H1 (cell line): ENCODE data around the gene MAPK13. TPM values are rescaled to one million over a fixed set of nuclear protein-coding genes. Genes with fewer than 3 reads are reported as not detected.

Source experiments
- CTCF ChIA-PET: fragments of 300-600 bp; sonication (Branson Sonifier 250); formaldehyde crosslinking; loops from one replicate; lab custom pipeline; 2021; ENCODE audit not compliant: partially characterized antibody; lab: Charles Lee
- POLR2A ChIA-PET: fragments of 300-600 bp; sonication (Branson Sonifier 250); formaldehyde crosslinking; loops from one replicate; lab custom pipeline; 2021; ENCODE audit warnings: inconsistent platforms; ENCODE audit not compliant: partially characterized antibody; lab: Charles Lee
- DNase-seq, 2 experiments: peaks; one replicate each; pipeline versions ENCODE4 v3.0.0 to v3.0.0-alpha.2; 2010 to 2022; ENCODE audit warnings: low spot score in 2 of 2, low read depth in 1 of 2, mixed read lengths in 1 of 2
- FAIRE-seq: peaks from 2 replicates; lab custom pipeline; 2011; peaks lifted over from hg19 to GRCh38; lab: Jason Lieb, UNC
- H2AFZ ChIP-seq: 2 replicates; pipeline ENCODE4 v1.8.1; 2012; ENCODE audit warnings: low read length, inconsistent platforms
- H2AK5ac ChIP-seq: 2 replicates; pipeline ENCODE4 v1.6.1; 2013; ENCODE audit warnings: low read depth, low read length
- H2BK120ac ChIP-seq: replicated peaks from 2 replicates; pipeline ENCODE3; 2013; ENCODE audit warnings: low read depth, low read length, inconsistent platforms
- H2BK12ac ChIP-seq: 2 replicates; pipeline ENCODE4 v1.6.1; 2013; ENCODE audit warnings: low read depth, low read length
- H2BK15ac ChIP-seq: 2 replicates; pipeline ENCODE4 v1.6.1; 2013; ENCODE audit warnings: low read length
- H2BK20ac ChIP-seq: 2 replicates; pipeline ENCODE4 v1.6.1; 2013; ENCODE audit warnings: low read length
- H2BK5ac ChIP-seq: 2 replicates; pipeline ENCODE4 v1.6.1; 2013; ENCODE audit warnings: low read depth, low read length
- H3K14ac ChIP-seq: 2 replicates; pipeline ENCODE4 v1.6.1; 2013; ENCODE audit warnings: inconsistent platforms; ENCODE audit not compliant: insufficient read length
- H3K18ac ChIP-seq: 2 replicates; pipeline ENCODE4 v1.6.1; 2013; ENCODE audit warnings: low read length; ENCODE audit errors: extremely low read depth
- H3K23ac ChIP-seq: 2 replicates; pipeline ENCODE4 v1.6.1; 2013; ENCODE audit warnings: inconsistent platforms; ENCODE audit not compliant: insufficient read length
- H3K23me2 ChIP-seq: 2 replicates; pipeline ENCODE4 v1.6.1; 2013; ENCODE audit warnings: low read depth, low read length
- H3K27ac ChIP-seq: 2 replicates; pipeline ENCODE4 v1.6.1; 2011; ENCODE audit warnings: low read depth, low read length, inconsistent platforms
- H3K27me3 ChIP-seq, 4 experiments: replicated peaks in 1 of 4; 1 replicate in 1 of 4; 2 replicates in 3 of 4; pipeline versions ENCODE4 v1.6.1 to v1.8.1; 2011 to 2013; ENCODE audit warnings: low read length in 3 of 4, mild to moderate bottlenecking in 3 of 4, inconsistent platforms in 2 of 4, mixed read lengths in 2 of 4, moderate library complexity in 1 of 4; ENCODE audit not compliant: control insufficient read depth in 3 of 4, insufficient read depth in 3 of 4; ENCODE audit errors: extremely low read depth in 1 of 4
- H3K36me3 ChIP-seq, 4 experiments: 2 replicates each; pipeline versions ENCODE4 v1.6.1 to v1.8.1; 2011 to 2013; ENCODE audit warnings: mild to moderate bottlenecking in 4 of 4, low read length in 3 of 4, moderate library complexity in 2 of 4, control low read depth in 1 of 4, inconsistent platforms in 1 of 4; ENCODE audit not compliant: insufficient read depth in 4 of 4, control insufficient read depth in 2 of 4
- H3K4ac ChIP-seq: replicated peaks from 2 replicates; pipeline ENCODE3; 2013; ENCODE audit warnings: low read length, low read depth, mixed read lengths, inconsistent platforms; ENCODE audit not compliant: insufficient read length
- H3K4me1 ChIP-seq, 4 experiments: replicated peaks in 1 of 4; 1 replicate in 1 of 4; 2 replicates in 3 of 4; pipeline versions ENCODE4 v1.6.1 to v1.8.1; 2011 to 2013; ENCODE audit warnings: low read length in 3 of 4, inconsistent platforms in 2 of 4, mixed read lengths in 1 of 4; ENCODE audit not compliant: insufficient read depth in 4 of 4, control insufficient read depth in 3 of 4
- H3K4me2 ChIP-seq, 2 experiments: 2 replicates each; pipeline versions ENCODE4 v1.6.1 to v1.8.1; 2011 to 2013; ENCODE audit warnings: low read depth in 2 of 2, low read length in 2 of 2, control low read depth in 1 of 2, inconsistent platforms in 1 of 2, mild to moderate bottlenecking in 1 of 2; ENCODE audit not compliant: insufficient read depth in 1 of 2
- H3K4me3 ChIP-seq, 4 experiments: fragments of 200-600, 300-600 bp in 1 of 4; sonication (generic), shearing (Covaris generic), sonication (Bioruptor Twin) in 1 of 4; 2 replicates each; pipeline versions ENCODE4 v1.5.1 to v1.8.1; 2011 to 2016; ENCODE audit warnings: low read length in 4 of 4, low read depth in 3 of 4, control low read depth in 2 of 4, inconsistent platforms in 2 of 4, mild to moderate bottlenecking in 2 of 4, mixed read lengths in 1 of 4, moderate library complexity in 1 of 4; ENCODE audit not compliant: insufficient read depth in 2 of 4; ENCODE audit errors: extremely low read depth in 1 of 4
- H3K56ac ChIP-seq: replicated peaks from 2 replicates; pipeline ENCODE3; 2013; ENCODE audit warnings: low read depth, mild to moderate bottlenecking, mixed read lengths, low read length, inconsistent platforms; ENCODE audit not compliant: insufficient read length
- H3K79me1 ChIP-seq: 2 replicates; pipeline ENCODE4 v1.6.1; 2013; ENCODE audit warnings: low read depth, low read length, control low read depth
- H3K79me2 ChIP-seq, 2 experiments: 2 replicates each; pipeline versions ENCODE4 v1.6.1 to v1.8.1; 2012 to 2013; ENCODE audit warnings: low read length in 2 of 2, mild to moderate bottlenecking in 2 of 2, inconsistent platforms in 1 of 2; ENCODE audit not compliant: insufficient read depth in 2 of 2, control insufficient read depth in 1 of 2
- H3K9ac ChIP-seq, 4 experiments: replicated peaks in 1 of 4; 1 replicate in 1 of 4; 2 replicates in 3 of 4; pipeline versions ENCODE4 v1.6.1 to v1.8.1; 2011 to 2013; ENCODE audit warnings: low read depth in 3 of 4, low read length in 3 of 4, control low read depth in 2 of 4, mild to moderate bottlenecking in 2 of 4, moderate library complexity in 2 of 4, inconsistent platforms in 1 of 4; ENCODE audit errors: extremely low read depth in 1 of 4
- H3K9me3 ChIP-seq, 2 experiments: 2 replicates each; pipeline versions ENCODE4 v1.6.1 to v1.8.1; 2012 to 2013; ENCODE audit warnings: mild to moderate bottlenecking in 2 of 2, moderate library complexity in 2 of 2, control low read depth in 1 of 2, inconsistent platforms in 1 of 2, low read depth in 1 of 2, low read length in 1 of 2, mixed read lengths in 1 of 2; ENCODE audit not compliant: insufficient read depth in 2 of 2
- H4K20me1 ChIP-seq, 2 experiments: replicated peaks in 1 of 2; 2 replicates each; pipeline versions ENCODE3 to v1.8.1; 2011 to 2013; ENCODE audit warnings: inconsistent platforms in 2 of 2, low read length in 2 of 2, mild to moderate bottlenecking in 1 of 2; ENCODE audit not compliant: insufficient read depth in 2 of 2, control insufficient read depth in 1 of 2
- H4K5ac ChIP-seq: 2 replicates; pipeline ENCODE4 v1.6.1; 2013; ENCODE audit warnings: low read length, low read depth, mixed read lengths, inconsistent platforms; ENCODE audit not compliant: insufficient read length
- H4K8ac ChIP-seq: 2 replicates; pipeline ENCODE4 v1.8.0; 2013; ENCODE audit warnings: mild to moderate bottlenecking, moderate library complexity, low read length, inconsistent platforms; ENCODE audit not compliant: insufficient read depth; ENCODE audit errors: extremely low read depth
- H4K91ac ChIP-seq: replicated peaks from 2 replicates; pipeline ENCODE3; 2013; ENCODE audit warnings: low read length, mixed read lengths, inconsistent platforms; ENCODE audit not compliant: insufficient read length
- E2F6 ChIP-seq: IDR thresholded peaks from 2 replicates; pipeline ENCODE4 v1.6.1; 2012; ENCODE audit warnings: inconsistent platforms
- KDM4A ChIP-seq: IDR thresholded peaks from one replicate; pipeline ENCODE4 v1.7.1; 2012; ENCODE audit warnings: low read depth, mild to moderate bottlenecking, moderate library complexity, low read length, inconsistent platforms; ENCODE audit not compliant: severe bottlenecking
- WGBS, 2 experiments: shearing (Covaris generic) in 1 of 2; methylation state at CpG; one replicate each; pipeline versions ENCODE4 v1.1.6 to v1.1.7; 2013 to 2015; ENCODE audit warnings: low lambda C conversion rate in 2 of 2, mixed read lengths in 2 of 2, inconsistent platforms in 1 of 2, low coverage in 1 of 2, missing lambda C conversion rate in 1 of 2; ENCODE audit not compliant: insufficient replicate concordance in 2 of 2, insufficient coverage in 1 of 2, insufficient read length in 1 of 2; ENCODE audit errors: extremely low coverage in 1 of 2, missing lambda C conversion rate in 1 of 2; 5-methylcytosine and 5-hydroxymethylcytosine counted together
- polyA plus RNA-seq, 7 experiments: library from polyadenylated mRNA; depleted of rRNA in 3 of 7; stranded (reverse) in 5 of 7; unstranded in 2 of 7; fragments of >200 nt in 5 of 7; fragments of 200-250 nt in 2 of 7; gene quantifications; 1 replicate in 5 of 7; 2 replicates in 1 of 7; 4 replicates in 1 of 7; pipeline versions ENCODE4 v1.2.1 to v1.2.3, GENCODE V29; 2011 to 2013; ENCODE audit warnings: missing spikeins in 2 of 7, mixed read lengths in 2 of 7
- total RNA-seq: library from RNA; stranded (reverse); fragmentation: NEBNext Ultra II Directional; extraction: Animal tissue kit (Norgen Biotek cat#: 25700); gene quantifications from 2 replicates; pipeline ENCODE4 v1.2.1, GENCODE V29; 2021

The MAPK13 gene
- total and polyA plus RNA-seq, 2 of the 8 experiments (the other 6 are each of a cell fraction or from before 2014, with no cell fraction given): 10.1 to 14.1 TPM

DNA sequence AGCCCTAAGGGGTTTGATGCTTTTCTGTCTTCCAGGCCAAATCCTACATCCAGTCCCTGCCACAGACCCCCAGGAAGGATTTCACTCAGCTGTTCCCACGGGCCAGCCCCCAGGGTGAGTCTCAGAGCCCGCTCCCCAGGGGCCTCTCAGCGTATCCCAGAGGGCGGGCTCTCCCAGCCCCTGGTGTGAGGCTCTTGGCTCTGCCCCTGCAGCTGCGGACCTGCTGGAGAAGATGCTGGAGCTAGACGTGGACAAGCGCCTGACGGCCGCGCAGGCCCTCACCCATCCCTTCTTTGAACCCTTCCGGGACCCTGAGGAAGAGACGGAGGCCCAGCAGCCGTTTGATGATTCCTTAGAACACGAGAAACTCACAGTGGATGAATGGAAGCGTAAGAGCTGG, 8.4 kb downstream of the MAPK13 start:
- FAIRE-seq (no peak), DNase-seq (no peak)
- Histone ChIP-seq H2BK5ac (no peak overlapping the region), H4K91ac (no peak overlapping the region), H2BK120ac (no peak overlapping the region), H2BK20ac (no peak overlapping the region), H3K79me1 (no peaks in the 10 kb centered on the region; the same call in 1 of the 2 replicates), H2AK5ac (no peak overlapping the region), H3K23ac (no peak overlapping the region), H2BK15ac (no peak overlapping the region), H4K5ac (no peak overlapping the region), H3K18ac (no peak overlapping the region), H3K14ac (no peak overlapping the region), H4K20me1 (no peaks in the 10 kb centered on the region), H3K23me2 (no peaks in the 10 kb centered on the region), H3K9me3 (no peaks in the 10 kb centered on the region), H2BK12ac (no peak overlapping the region), H3K4me1 (peaks cover 0 to 6% (median 0%) of the 10 kb centered on the region in 4 experiments; a peak in 3 of 7 replicates), H3K4me3 (no peak overlapping the region), H3K27ac (no peak overlapping the region), H3K56ac (no peak overlapping the region), H2AFZ (no peak overlapping the region), H3K9ac (no peak overlapping the region), H3K4me2 (no peak overlapping the region), H4K8ac (no peak overlapping the region), H3K36me3 (peaks cover 0 to 2% (median 0%) of the 10 kb centered on the region in 4 experiments; a peak in 1 of 8 replicates), H3K27me3 (no peaks in the 10 kb centered on the region), H3K79me2 (no peaks in the 10 kb centered on the region), H3K4ac (no peak overlapping the region)
- no peak for TF ChIP-seq E2F6
- no peak for TF ChIP-seq KDM4A
- ChIA-PET CTCF (interaction anchor here (0.6 to 3.1 kb wide), 34 partner anchors 8 to 230 kb away, joined by 3 to 20 read pairs (median 4); partner anchors contain the start of genes BRPF3 and MAPK13), POLR2A (interaction anchor here (1.3 to 2.1 kb wide), 2 partner anchors 12 to 58 kb away, joined by 3 to 9 read pairs; no protein-coding TSS in a partner anchor)
- 94% methylated on average over 15 of the region's 15 CpGs; no CpG with 5 or more reads in 1 of the 2 experiments for WGBS, 2 experiments
